ENCODE measurements around the gene NR5A1.

DNA sequence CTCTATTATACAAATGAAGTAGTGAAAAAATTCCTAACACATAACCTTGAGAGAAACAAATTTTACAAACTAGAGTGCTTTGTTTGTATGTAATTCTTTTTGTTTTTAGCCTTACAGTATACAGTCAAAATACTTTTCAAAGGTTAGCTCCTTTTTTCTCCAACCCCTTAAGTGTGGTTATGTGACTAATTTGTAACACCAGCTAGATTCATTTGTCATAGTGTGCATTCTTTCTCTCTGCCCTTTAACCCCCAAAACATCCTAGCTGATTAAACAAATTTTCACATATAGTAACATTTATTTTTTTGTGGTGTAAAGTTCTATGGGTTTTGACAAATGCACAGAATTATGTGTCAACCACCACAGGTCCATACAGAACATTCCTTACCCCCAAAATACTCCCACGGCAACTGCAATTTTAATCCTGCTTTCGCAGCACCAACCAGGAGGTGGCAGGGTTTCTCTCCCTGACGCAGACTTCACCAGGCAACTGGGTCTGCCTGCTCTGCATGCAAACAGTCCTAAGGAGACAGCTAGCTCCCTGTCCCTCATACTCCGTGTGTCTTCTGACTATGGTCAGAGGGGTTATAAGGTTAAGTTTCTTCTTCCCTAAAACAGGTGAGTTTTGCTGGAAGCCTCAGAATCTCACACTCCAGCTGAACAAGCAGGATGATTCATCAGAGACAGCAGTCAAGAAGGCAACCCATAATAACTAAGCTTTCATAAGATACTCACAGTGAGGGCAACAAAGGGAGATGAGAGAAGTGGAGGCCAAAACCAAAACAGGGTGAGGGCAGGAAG lies 44.5 kb upstream of the NR5A1 start:
- TF ChIP-seq, protein P1, sequence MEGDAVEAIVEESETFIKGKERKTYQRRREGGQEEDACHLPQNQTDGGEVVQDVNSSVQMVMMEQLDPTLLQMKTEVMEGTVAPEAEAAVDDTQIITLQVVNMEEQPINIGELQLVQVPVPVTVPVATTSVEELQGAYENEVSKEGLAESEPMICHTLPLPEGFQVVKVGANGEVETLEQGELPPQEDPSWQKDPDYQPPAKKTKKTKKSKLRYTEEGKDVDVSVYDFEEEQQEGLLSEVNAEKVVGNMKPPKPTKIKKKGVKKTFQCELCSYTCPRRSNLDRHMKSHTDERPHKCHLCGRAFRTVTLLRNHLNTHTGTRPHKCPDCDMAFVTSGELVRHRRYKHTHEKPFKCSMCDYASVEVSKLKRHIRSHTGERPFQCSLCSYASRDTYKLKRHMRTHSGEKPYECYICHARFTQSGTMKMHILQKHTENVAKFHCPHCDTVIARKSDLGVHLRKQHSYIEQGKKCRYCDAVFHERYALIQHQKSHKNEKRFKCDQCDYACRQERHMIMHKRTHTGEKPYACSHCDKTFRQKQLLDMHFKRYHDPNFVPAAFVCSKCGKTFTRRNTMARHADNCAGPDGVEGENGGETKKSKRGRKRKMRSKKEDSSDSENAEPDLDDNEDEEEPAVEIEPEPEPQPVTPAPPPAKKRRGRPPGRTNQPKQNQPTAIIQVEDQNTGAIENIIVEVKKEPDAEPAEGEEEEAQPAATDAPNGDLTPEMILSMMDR (IDR thresholded peaks at IDR 0.05) = peak; percentile 77
- no peak for TF ChIP-seq FOXS1 (CRISPR knock-in tag; IDR thresholded peaks at IDR 0.05)
- TF ChIP-seq RFX5 (IDR thresholded peaks at IDR 0.05) = no peak
- no peak for TF ChIP-seq EP300 (IDR thresholded peaks at IDR 0.05)
- no peak for TF ChIP-seq POLR2A (IDR thresholded peaks at IDR 0.05; ENCODE audit: low read length)
- peak; percentile 73 to 82 for TF ChIP-seq RAD21 (conservative IDR thresholded peaks at IDR 0.05 in 1 of 2, IDR thresholded peaks at IDR 0.05 in 1 of 2)
- TF ChIP-seq, protein P2, sequence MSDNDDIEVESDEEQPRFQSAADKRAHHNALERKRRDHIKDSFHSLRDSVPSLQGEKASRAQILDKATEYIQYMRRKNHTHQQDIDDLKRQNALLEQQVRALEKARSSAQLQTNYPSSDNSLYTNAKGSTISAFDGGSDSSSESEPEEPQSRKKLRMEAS (IDR thresholded peaks at IDR 0.05) = no peak
- TF ChIP-seq JUN (IDR thresholded peaks at IDR 0.05) = no peak
- no peak for TF ChIP-seq MYC (IDR thresholded peaks at IDR 0.05; ENCODE audit: borderline replicate concordance, low read length)
- TF ChIP-seq HOXA7 (CRISPR knock-in tag; IDR thresholded peaks at IDR 0.05) = no peak

Measured in A549 (cell line).